ENCODE results near the gene PBX3. TPM values are rescaled to one million over a fixed set of nuclear protein-coding genes. Genes with fewer than 3 reads are reported as not detected.

Gene PBX3
- polyA plus RNA-seq, 4 donors = 2.5 to 14.4 (median 6.4) TPM

GRCh38 chr9:125883565-125884217 is 136.5 kb downstream of the PBX3 start:
- WGBS, 3 donors = 81 to 83% (median 82%) methylated on average over 6 of the region's 6 CpGs
- H3K36me3 ChIP-seq (ENCODE audit: control insufficient read depth in 3 of 3, insufficient read depth in 2 of 3, low read depth in 1 of 3, low read length in 3 of 3) = no peaks in the 10 kb centered on the region
- H3K4me1 ChIP-seq (ENCODE audit: control insufficient read depth in 3 of 3, insufficient read depth in 2 of 3, low read depth in 1 of 3, low read length in 2 of 3) = peaks cover 0 to 2% (median 0%) of the 10 kb centered on the region in 3 donors
- H3K4me3 ChIP-seq (ENCODE audit: low read depth in 1 of 3, low read length in 3 of 3) = no peak overlapping the region
- H3K9me3 ChIP-seq (ENCODE audit: control insufficient read depth in 2 of 2, insufficient read depth in 1 of 2, low read depth in 1 of 2, low read length in 1 of 2) = no peaks in the 10 kb centered on the region
- FAIRE-seq = no peak
- DNase-seq = no peak
- H3K27me3 ChIP-seq (ENCODE audit: control insufficient read depth in 3 of 3, insufficient read depth in 3 of 3, low read length in 3 of 3) = no peaks in the 10 kb centered on the region
- no peak overlapping the region for H3K27ac ChIP-seq (ENCODE audit: low read depth in 1 of 3, low read length in 2 of 3)

GRCh38 chr9:125884218-125884595 is 137.0 kb downstream of the PBX3 start:
- FAIRE-seq (no peak), DNase-seq (peak in 1 of 2 donors; percentile 10)
- Histone ChIP-seq H3K9me3 (ENCODE audit: control insufficient read depth in 2 of 2, insufficient read depth in 1 of 2, low read depth in 1 of 2, low read length in 1 of 2) (no peaks in the 10 kb centered on the region), H3K36me3 (ENCODE audit: control insufficient read depth in 3 of 3, insufficient read depth in 2 of 3, low read depth in 1 of 3, low read length in 3 of 3) (no peaks in the 10 kb centered on the region), H3K27ac (ENCODE audit: low read depth in 1 of 3, low read length in 2 of 3) (no peak overlapping the region), H3K4me3 (ENCODE audit: low read depth in 1 of 3, low read length in 3 of 3) (no peak overlapping the region), H3K27me3 (ENCODE audit: control insufficient read depth in 3 of 3, insufficient read depth in 3 of 3, low read length in 3 of 3) (peaks cover 0 to 4% (median 0%) of the 10 kb centered on the region in 3 donors), H3K4me1 (ENCODE audit: control insufficient read depth in 3 of 3, insufficient read depth in 2 of 3, low read depth in 1 of 3, low read length in 2 of 3) (peaks cover 0 to 2% (median 0%) of the 10 kb centered on the region in 3 donors)

- H3K27me3 ChIP-seq (ENCODE audit: control insufficient read depth in 3 of 3, insufficient read depth in 3 of 3, low read length in 3 of 3) = peaks cover 0 to 10% (median 0%) of the 10 kb centered on the region in 3 donors
- WGBS, 3 donors = 82 to 86% (median 83%) methylated on average over 5 of the region's 5 CpGs
- FAIRE-seq = no peak
- DNase-seq = no peak
- H3K36me3 ChIP-seq (ENCODE audit: control insufficient read depth in 3 of 3, insufficient read depth in 2 of 3, low read depth in 1 of 3, low read length in 3 of 3) = no peaks in the 10 kb centered on the region
- peaks cover 0 to 2% (median 0%) of the 10 kb centered on the region in 3 donors for H3K4me1 ChIP-seq (ENCODE audit: control insufficient read depth in 3 of 3, insufficient read depth in 2 of 3, low read depth in 1 of 3, low read length in 2 of 3)
- no peaks in the 10 kb centered on the region for H3K9me3 ChIP-seq (ENCODE audit: control insufficient read depth in 2 of 2, insufficient read depth in 1 of 2, low read depth in 1 of 2, low read length in 1 of 2)
- no peak overlapping the region for H3K27ac ChIP-seq (ENCODE audit: low read depth in 1 of 3, low read length in 2 of 3)
- H3K4me3 ChIP-seq (ENCODE audit: low read depth in 1 of 3, low read length in 3 of 3) = no peak overlapping the region
Measured at GRCh38 chr9:125885405-125886034, 138.3 kb downstream of the PBX3 start.

- Histone ChIP-seq H3K9me3 (ENCODE audit: control insufficient read depth in 2 of 2, insufficient read depth in 1 of 2, low read depth in 1 of 2, low read length in 1 of 2) (no peaks in the 10 kb centered on the region), H3K27ac (ENCODE audit: low read depth in 1 of 3, low read length in 2 of 3) (no peak overlapping the region), H3K4me1 (ENCODE audit: control insufficient read depth in 3 of 3, insufficient read depth in 2 of 3, low read depth in 1 of 3, low read length in 2 of 3) (peaks cover 0 to 2% (median 0%) of the 10 kb centered on the region in 3 donors), H3K27me3 (ENCODE audit: control insufficient read depth in 3 of 3, insufficient read depth in 3 of 3, low read length in 3 of 3) (peaks cover 0 to 12% (median 0%) of the 10 kb centered on the region in 3 donors), H3K36me3 (ENCODE audit: control insufficient read depth in 3 of 3, insufficient read depth in 2 of 3, low read depth in 1 of 3, low read length in 3 of 3) (no peaks in the 10 kb centered on the region), H3K4me3 (ENCODE audit: low read depth in 1 of 3, low read length in 3 of 3) (no peak overlapping the region)
- DNase-seq (no peak), FAIRE-seq (no peak)
- WGBS, 3 donors = 68 to 73% (median 72%) methylated on average over 3 of the region's 3 CpGs
Measured at GRCh38 chr9:125886365-125886764, 139.2 kb downstream of the PBX3 start.

GRCh38 chr9:125887172-125887571 is 140.0 kb downstream of the PBX3 start:
- Histone ChIP-seq H3K27me3 (ENCODE audit: control insufficient read depth in 3 of 3, insufficient read depth in 3 of 3, low read length in 3 of 3) (peaks cover 0 to 12% (median 0%) of the 10 kb centered on the region in 3 donors), H3K4me1 (ENCODE audit: control insufficient read depth in 3 of 3, insufficient read depth in 2 of 3, low read depth in 1 of 3, low read length in 2 of 3) (peaks cover 0 to 2% (median 0%) of the 10 kb centered on the region in 3 donors), H3K9me3 (ENCODE audit: control insufficient read depth in 2 of 2, insufficient read depth in 1 of 2, low read depth in 1 of 2, low read length in 1 of 2) (no peaks in the 10 kb centered on the region), H3K4me3 (ENCODE audit: low read depth in 1 of 3, low read length in 3 of 3) (no peak overlapping the region), H3K36me3 (ENCODE audit: control insufficient read depth in 3 of 3, insufficient read depth in 2 of 3, low read depth in 1 of 3, low read length in 3 of 3) (no peaks in the 10 kb centered on the region), H3K27ac (ENCODE audit: low read depth in 1 of 3, low read length in 2 of 3) (no peak overlapping the region)
- WGBS, 3 donors = 82 to 98% (median 86%) methylated on average over 2 of the region's 2 CpGs
- no peak for DNase-seq
- FAIRE-seq = no peak

- FAIRE-seq = no peak
- peaks cover 0 to 12% (median 0%) of the 10 kb centered on the region in 3 donors for H3K27me3 ChIP-seq (ENCODE audit: control insufficient read depth in 3 of 3, insufficient read depth in 3 of 3, low read length in 3 of 3)
- no peaks in the 10 kb centered on the region for H3K9me3 ChIP-seq (ENCODE audit: control insufficient read depth in 2 of 2, insufficient read depth in 1 of 2, low read depth in 1 of 2, low read length in 1 of 2)
- 87 to 90% (median 89%) methylated on average over 7 of the region's 7 CpGs for WGBS, 3 donors
- no peak for DNase-seq
- no peaks in the 10 kb centered on the region for H3K36me3 ChIP-seq (ENCODE audit: control insufficient read depth in 3 of 3, insufficient read depth in 2 of 3, low read depth in 1 of 3, low read length in 3 of 3)
- H3K4me3 ChIP-seq (ENCODE audit: low read depth in 1 of 3, low read length in 3 of 3) = no peak overlapping the region
- H3K4me1 ChIP-seq (ENCODE audit: control insufficient read depth in 3 of 3, insufficient read depth in 2 of 3, low read depth in 1 of 3, low read length in 2 of 3) = peaks cover 0 to 2% (median 0%) of the 10 kb centered on the region in 3 donors
- no peak overlapping the region for H3K27ac ChIP-seq (ENCODE audit: low read depth in 1 of 3, low read length in 2 of 3)
Measured at GRCh38 chr9:125888211-125888610, 141.0 kb downstream of the PBX3 start.

GRCh38 chr9:125889112-125889475 is 141.9 kb downstream of the PBX3 start:
- Histone ChIP-seq H3K9me3 (ENCODE audit: control insufficient read depth in 2 of 2, insufficient read depth in 1 of 2, low read depth in 1 of 2, low read length in 1 of 2) (no peaks in the 10 kb centered on the region), H3K27ac (ENCODE audit: low read depth in 1 of 3, low read length in 2 of 3) (peak overlapping the region in 1 of 3 donors; percentile 8), H3K36me3 (ENCODE audit: control insufficient read depth in 3 of 3, insufficient read depth in 2 of 3, low read depth in 1 of 3, low read length in 3 of 3) (no peaks in the 10 kb centered on the region), H3K4me3 (ENCODE audit: low read depth in 1 of 3, low read length in 3 of 3) (peak overlapping the region in 2 of 3 donors; percentile 39 to 65), H3K4me1 (ENCODE audit: control insufficient read depth in 3 of 3, insufficient read depth in 2 of 3, low read depth in 1 of 3, low read length in 2 of 3) (no peaks in the 10 kb centered on the region), H3K27me3 (ENCODE audit: control insufficient read depth in 3 of 3, insufficient read depth in 3 of 3, low read length in 3 of 3) (peaks cover 0 to 12% (median 0%) of the 10 kb centered on the region in 3 donors)
- DNase-seq (no peak), FAIRE-seq (no peak)
- 22 to 29% (median 25%) methylated on average over 21 of the region's 21 CpGs for WGBS, 3 donors

- no peaks in the 10 kb centered on the region for H3K9me3 ChIP-seq (ENCODE audit: control insufficient read depth in 2 of 2, insufficient read depth in 1 of 2, low read depth in 1 of 2, low read length in 1 of 2)
- WGBS, 3 donors = 1 to 4% (median 4%) methylated on average over 62 to 71 of the region's 71 CpGs
- no peaks in the 10 kb centered on the region for H3K36me3 ChIP-seq (ENCODE audit: control insufficient read depth in 3 of 3, insufficient read depth in 2 of 3, low read depth in 1 of 3, low read length in 3 of 3)
- peaks cover 0 to 12% (median 0%) of the 10 kb centered on the region in 3 donors for H3K27me3 ChIP-seq (ENCODE audit: control insufficient read depth in 3 of 3, insufficient read depth in 3 of 3, low read length in 3 of 3)
- H3K4me1 ChIP-seq (ENCODE audit: control insufficient read depth in 3 of 3, insufficient read depth in 2 of 3, low read depth in 1 of 3, low read length in 2 of 3) = no peaks in the 10 kb centered on the region
- DNase-seq (peak; percentile 16 to 64), FAIRE-seq (no peak)
- peak overlapping the region in 1 of 3 donors; percentile 32 for H3K27ac ChIP-seq (ENCODE audit: low read depth in 1 of 3, low read length in 2 of 3)
- H3K4me3 ChIP-seq (ENCODE audit: low read depth in 1 of 3, low read length in 3 of 3) = peak overlapping the region; percentile 39 to 65 (median 44)
Measured at GRCh38 chr9:125889476-125890419, 142.6 kb downstream of the PBX3 start.

All from small intestine (tissue), 7 donors.